Measurements from ENCODE around the gene COPS7B.

COPS7B gene

GRCh38 chr2:231786917-231787292 lies 660 bp downstream of the COPS7B start:
- no peak for DNase-seq

GRCh38 chr2:231791107-231791506 lies 4.9 kb downstream of the COPS7B start:
- no peak for DNase-seq

GRCh38 chr2:231794383-231794782 lies 8.1 kb downstream of the COPS7B start:
- DNase-seq, result no peak

DNA sequence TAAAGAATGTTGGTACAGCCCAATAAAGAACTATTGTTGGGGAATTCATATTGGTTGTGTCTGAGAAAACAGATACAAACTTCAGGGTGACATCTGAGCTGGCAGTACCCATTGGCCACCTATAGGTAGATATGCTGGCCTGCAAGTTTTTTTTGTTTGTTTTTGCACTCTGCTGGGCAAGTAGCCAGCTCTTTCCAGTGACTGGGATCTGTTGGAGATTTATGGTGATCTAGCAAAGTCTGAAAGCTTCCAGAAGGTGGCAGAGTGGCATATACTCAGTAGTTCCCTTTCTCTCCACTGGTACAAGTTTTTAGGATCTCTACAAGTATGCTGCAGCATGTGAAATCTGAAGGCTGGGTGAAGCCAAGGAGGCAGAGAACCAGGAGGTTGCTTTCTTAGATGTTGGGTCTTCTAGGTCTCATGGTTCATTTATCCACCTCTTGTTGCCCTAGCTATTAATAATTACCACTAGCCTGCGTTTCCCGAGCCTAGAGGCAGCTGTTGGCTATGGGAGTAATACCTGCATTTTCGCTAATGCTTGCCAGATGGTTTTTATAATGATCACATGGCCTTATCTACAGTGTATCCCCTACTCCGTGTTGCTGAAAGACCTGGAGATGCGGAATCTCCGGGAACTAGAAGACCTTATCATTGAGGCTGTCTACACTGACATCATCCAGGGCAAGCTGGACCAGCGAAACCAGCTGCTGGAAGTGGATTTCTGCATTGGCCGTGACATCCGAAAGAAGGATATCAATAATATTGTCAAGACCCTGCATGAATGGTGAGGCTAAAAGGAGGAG lies 9.5 kb downstream of the COPS7B start:
- no peak for DNase-seq

DNA sequence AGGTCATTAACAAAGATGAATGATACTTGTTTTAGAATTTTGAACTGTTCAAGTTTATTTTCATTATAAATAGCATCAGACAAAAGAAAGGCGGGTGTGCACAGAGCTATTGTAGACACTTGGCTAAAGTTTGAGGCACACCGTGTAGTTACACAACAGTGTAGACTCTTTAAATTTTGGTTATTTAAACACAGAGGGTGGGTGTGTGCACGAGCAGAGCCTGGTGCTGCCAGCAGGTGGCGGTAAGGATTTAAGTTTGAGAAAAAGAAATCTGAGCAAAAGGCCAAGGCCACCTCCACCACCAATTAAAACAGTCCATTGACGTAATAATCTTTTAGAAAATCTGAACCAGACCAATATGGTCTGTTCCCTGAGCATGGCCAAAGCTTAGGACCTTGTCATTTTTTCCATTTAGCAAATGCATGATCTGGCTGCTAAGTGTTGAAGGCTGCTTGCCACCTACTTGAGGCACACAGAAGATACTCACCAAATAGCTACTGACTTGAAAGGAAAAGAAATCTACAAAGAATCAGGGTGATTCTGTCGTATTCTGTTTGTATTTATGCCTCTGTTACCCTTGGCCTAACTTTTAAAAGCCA lies 14.3 kb downstream of the COPS7B start:
- peak; percentile 37 for DNase-seq

DNA sequence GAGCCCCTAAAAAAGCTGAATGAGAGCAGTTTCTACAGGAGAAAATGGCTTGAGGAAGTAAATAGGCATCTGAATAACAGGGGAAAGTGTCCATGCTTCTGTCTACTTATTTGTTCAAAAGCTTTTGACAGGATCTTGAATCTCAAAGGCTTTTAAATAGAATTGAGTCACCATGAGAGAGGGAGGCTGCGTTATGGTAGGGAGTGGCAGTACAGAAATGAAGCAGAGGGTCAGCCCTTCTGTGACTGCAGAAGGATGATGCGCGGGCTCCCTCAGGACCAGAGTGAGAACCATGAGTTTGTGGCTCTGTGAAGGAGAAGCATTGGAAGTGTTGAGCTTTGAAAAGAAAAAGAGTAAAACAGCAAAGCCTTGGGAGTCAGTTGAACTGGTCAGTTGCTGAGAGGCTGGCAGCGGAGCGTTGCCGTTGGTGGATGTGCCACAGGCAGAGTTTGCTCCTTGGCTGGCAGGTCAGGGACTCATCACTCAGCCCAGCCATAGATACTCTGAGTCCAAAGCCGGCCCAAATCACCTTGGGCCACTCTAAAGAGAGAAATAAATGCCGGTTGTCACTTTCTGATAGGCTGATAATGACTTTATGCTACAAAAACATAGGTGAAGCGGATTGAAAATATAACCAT lies 17.4 kb downstream of the COPS7B start:
- DNase-seq, result no peak

DNA sequence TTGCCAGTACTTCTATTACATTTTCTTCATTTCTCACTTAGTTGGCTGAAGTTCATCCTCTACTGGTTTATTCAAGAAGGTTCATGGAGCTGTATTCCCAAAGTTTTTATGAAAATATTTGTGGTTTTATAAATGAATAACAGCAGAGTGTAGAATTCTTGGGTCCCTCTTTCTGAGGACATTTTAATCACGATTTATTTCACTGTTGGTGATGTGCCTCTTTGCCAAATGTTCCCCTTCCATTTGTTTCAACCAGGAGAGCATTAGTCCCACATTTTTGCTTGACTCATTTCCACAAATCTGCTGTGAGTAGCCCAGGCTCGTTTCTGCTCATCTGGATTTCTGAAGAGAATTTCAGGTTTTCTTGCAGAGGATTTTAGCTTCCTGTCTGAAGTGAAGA lies 20.8 kb downstream of the COPS7B start:
- DNase-seq, result no peak

DNA sequence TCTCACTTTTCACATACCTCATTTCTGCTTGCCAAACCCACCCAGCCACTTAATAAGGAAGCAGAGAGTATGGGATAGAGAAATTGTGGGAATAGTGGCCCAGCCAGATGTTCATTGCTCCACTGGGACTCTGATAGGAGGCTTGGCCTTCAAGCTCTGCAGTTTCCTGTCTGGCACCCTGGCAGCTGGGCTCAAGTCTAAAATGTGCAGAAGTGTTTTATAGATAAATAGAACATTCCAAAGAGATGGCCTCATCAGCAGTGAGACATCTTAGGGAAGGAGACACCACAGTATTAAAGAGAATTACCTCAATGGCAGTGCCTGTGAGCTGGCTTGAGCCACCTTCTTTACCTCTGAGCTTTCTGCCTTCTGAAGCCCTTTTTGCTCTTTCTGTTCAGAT lies 24.7 kb downstream of the COPS7B start:
- no peak for DNase-seq

DNA sequence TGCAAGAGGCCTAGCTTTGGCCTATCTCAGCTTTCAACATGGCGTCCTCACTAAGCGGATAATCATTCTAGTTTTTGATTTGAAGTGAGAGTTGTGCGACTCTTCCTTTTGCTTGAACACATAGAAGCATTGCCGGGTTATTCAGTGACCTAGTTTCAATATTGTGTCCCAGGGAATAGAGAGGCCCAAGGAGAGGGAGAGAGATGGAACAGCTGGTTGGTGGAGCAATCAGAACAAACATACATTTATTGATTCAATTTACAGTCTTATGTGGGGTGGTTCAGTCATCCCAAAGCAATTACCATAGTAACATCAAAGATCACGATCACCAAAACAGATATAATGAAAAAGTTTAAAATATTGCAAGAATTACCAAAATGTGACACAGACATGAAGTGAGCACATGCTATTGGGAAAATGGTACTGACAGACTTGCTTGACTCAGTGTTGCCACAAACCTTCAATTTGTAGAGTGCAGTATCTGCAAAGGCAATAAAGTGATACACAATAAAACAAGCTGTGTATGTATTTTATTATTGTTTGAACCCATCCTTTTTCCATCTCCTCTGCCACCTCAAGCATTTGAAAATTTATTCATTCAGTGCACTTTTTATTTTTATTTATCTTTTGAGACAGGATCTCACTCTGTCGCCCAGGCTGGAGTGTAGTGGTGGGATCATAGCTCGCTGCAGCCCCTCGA lies 30.2 kb downstream of the COPS7B start:
- DNase-seq, result no peak

- no peak for DNase-seq
These were observed 33.3 kb downstream of the COPS7B start for GRCh38 chr2:231819447-231820042.

DNA sequence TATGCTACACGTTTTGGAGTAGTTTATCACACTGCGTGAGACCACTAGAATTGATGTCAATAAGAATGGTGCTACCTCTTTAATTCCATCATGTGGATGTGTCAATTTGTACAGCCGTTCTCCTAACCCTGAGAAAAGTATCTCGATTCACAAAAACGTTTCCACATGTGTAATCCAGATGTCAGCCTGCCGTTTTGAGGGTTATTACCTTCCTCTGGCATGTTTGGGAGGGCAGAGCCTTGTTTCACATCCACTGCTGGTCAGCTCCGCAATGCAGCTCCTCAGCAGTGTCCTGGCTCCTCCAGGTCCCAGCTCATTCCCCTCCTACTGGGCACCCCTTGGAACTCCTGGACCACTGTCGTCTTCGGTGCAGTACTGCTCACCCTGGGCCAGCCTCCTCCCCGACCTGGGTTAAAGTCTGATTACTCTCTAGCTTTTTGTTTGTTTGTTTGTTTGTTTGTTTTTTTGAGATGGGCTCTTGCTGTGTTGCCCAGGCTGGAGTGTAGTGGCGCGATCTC lies 34.6 kb downstream of the COPS7B start:
- no peak for DNase-seq

- DNase-seq, result no peak
These were observed 35.7 kb downstream of the COPS7B start for GRCh38 chr2:231821908-231822307.

DNA sequence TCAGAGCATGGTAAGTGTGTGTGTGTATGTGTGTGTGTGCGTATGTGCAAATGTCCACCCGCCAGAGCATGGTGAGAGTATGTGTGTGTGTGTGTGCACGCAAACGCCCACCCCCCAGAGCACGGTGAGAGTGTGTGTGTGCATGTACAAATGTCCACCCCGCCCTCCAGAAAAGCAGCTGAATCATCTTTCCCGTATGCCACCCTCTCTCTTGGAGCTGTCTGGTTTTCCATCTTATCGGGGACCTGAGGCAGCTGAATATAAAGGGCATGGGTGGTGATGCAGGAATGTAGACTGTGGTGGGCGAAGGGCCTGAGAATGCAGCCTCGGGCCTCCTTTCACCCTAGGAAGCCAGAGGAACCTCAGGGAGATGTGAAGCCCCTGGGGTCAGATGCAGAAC lies 66.9 kb downstream of the COPS7B start:
- no peak for DNase-seq

- no peak for DNase-seq
These were observed 68.4 kb downstream of the COPS7B start for GRCh38 chr2:231854616-231855125.

- no peak for DNase-seq
These were observed 70.7 kb downstream of the COPS7B start for GRCh38 chr2:231856959-231857358.
